Stimulated activated CD8-positive, alpha-beta memory T cell treated with anti-CD3 and anti-CD28 coated beads, Interleukin-15, amount 100 ng/mL, for 48 hours (primary cell): ENCODE data around the gene CAMSAP1.
"Not testable (repeated sequence)": the region's sequence is repeated elsewhere in the genome, so short reads cannot be mapped to it uniquely, and the experiment has no call there.

Experiments used
- DNase-seq, 2 donors: peaks; one replicate each; pipeline ENCODE4 v3.0.0-alpha.2; 2020; ENCODE audit warnings: low read depth in 2 of 2

The CAMSAP1 gene

GRCh38 chr9:135898634-135899407 lies 8.5 kb downstream of the CAMSAP1 start:
- no peak for DNase-seq

GRCh38 chr9:135896626-135897025 lies 10.7 kb downstream of the CAMSAP1 start:
- DNase-seq: no peak

- no peak for DNase-seq
Measured at GRCh38 chr9:135896205-135896604, 11.1 kb downstream of the CAMSAP1 start.

- DNase-seq: no peak
Measured at GRCh38 chr9:135895202-135895848, 12.0 kb downstream of the CAMSAP1 start.

GRCh38 chr9:135893104-135893503 lies 14.2 kb downstream of the CAMSAP1 start:
- DNase-seq: no peak

GRCh38 chr9:135892327-135892726 lies 15.0 kb downstream of the CAMSAP1 start:
- not testable (repeated sequence) for DNase-seq

- no peak for DNase-seq
Measured at GRCh38 chr9:135891027-135891631, 16.2 kb downstream of the CAMSAP1 start.

- no peak for DNase-seq
Measured at GRCh38 chr9:135890190-135891026, 16.9 kb downstream of the CAMSAP1 start.

GRCh38 chr9:135889564-135890189 lies 17.7 kb downstream of the CAMSAP1 start:
- DNase-seq: no peak

GRCh38 chr9:135888766-135889394 lies 18.5 kb downstream of the CAMSAP1 start:
- DNase-seq: no peak

GRCh38 chr9:135888126-135888765 lies 19.1 kb downstream of the CAMSAP1 start:
- DNase-seq: no peak

- DNase-seq: peak; percentile 41 to 52
Measured at GRCh38 chr9:135887585-135888050, 19.7 kb downstream of the CAMSAP1 start.

- no peak for DNase-seq
Measured at GRCh38 chr9:135887021-135887507, 20.3 kb downstream of the CAMSAP1 start.

GRCh38 chr9:135886147-135886981 lies 21.0 kb downstream of the CAMSAP1 start:
- DNase-seq: no peak

GRCh38 chr9:135885100-135885853 lies 22.1 kb downstream of the CAMSAP1 start:
- no peak for DNase-seq

- no peak for DNase-seq
Measured at GRCh38 chr9:135884328-135885035, 22.9 kb downstream of the CAMSAP1 start.

GRCh38 chr9:135883410-135884089 lies 23.8 kb downstream of the CAMSAP1 start:
- DNase-seq: no peak
